ENCODE data around the gene SCAANT1.
A peak's percentile ranks its signal among the peaks of the same experiment; 100 is the strongest.

The SCAANT1 gene

GRCh38 chr3:63874769-63875168 is 37.4 kb downstream of the SCAANT1 start:
- intact Hi-C loops (cut with micrococcal nuclease), result no loop called here
- Mint-ChIP-seq H3K36me3 (ENCODE audit: low read depth) (no peaks in the 10 kb centered on the region), H3K9me3 (no peaks in the 10 kb centered on the region), H3K27ac (no peak overlapping the region), H3K4me3 (no peak overlapping the region), H3K4me1 (ENCODE audit: low read depth) (peaks cover 22% of the 10 kb centered on the region), H3K27me3 (no peaks in the 10 kb centered on the region)

- no peaks in the 10 kb centered on the region for H3K27me3 Mint-ChIP-seq
- H3K9me3 Mint-ChIP-seq, result no peaks in the 10 kb centered on the region
- H3K36me3 Mint-ChIP-seq (ENCODE audit: low read depth), result peaks cover 2% of the 10 kb centered on the region
- H3K27ac Mint-ChIP-seq, result no peak overlapping the region
- no peak overlapping the region for H3K4me3 Mint-ChIP-seq
- peaks cover 22% of the 10 kb centered on the region for H3K4me1 Mint-ChIP-seq (ENCODE audit: low read depth)
- intact Hi-C loops (cut with micrococcal nuclease), result no loop called here
Measured at GRCh38 chr3:63872135-63872924, 39.9 kb downstream of the SCAANT1 start.

GRCh38 chr3:63870615-63871005 is 41.6 kb downstream of the SCAANT1 start:
- Mint-ChIP-seq H3K27me3 (no peaks in the 10 kb centered on the region), H3K27ac (no peak overlapping the region), H3K9me3 (no peaks in the 10 kb centered on the region), H3K36me3 (ENCODE audit: low read depth) (peaks cover 14% of the 10 kb centered on the region), H3K4me1 (ENCODE audit: low read depth) (peaks cover 26% of the 10 kb centered on the region), H3K4me3 (no peak overlapping the region)
- intact Hi-C loops (cut with micrococcal nuclease), result no loop called here

- Mint-ChIP-seq H3K27ac (no peak overlapping the region), H3K4me3 (no peak overlapping the region), H3K36me3 (ENCODE audit: low read depth) (peaks cover 14% of the 10 kb centered on the region), H3K9me3 (no peaks in the 10 kb centered on the region), H3K4me1 (ENCODE audit: low read depth) (peaks cover 26% of the 10 kb centered on the region), H3K27me3 (no peaks in the 10 kb centered on the region)
- intact Hi-C loops (cut with micrococcal nuclease), result no loop called here
Measured at GRCh38 chr3:63869940-63870614, 42.1 kb downstream of the SCAANT1 start.

- Mint-ChIP-seq H3K9me3 (no peaks in the 10 kb centered on the region), H3K4me3 (no peak overlapping the region), H3K36me3 (ENCODE audit: low read depth) (peaks cover 27% of the 10 kb centered on the region), H3K4me1 (ENCODE audit: low read depth) (peaks cover 33% of the 10 kb centered on the region), H3K27me3 (no peaks in the 10 kb centered on the region), H3K27ac (no peak overlapping the region)
- intact Hi-C loops (cut with micrococcal nuclease), result no loop called here
Measured at GRCh38 chr3:63867225-63867624, 45.0 kb downstream of the SCAANT1 start.

- intact Hi-C loops (cut with micrococcal nuclease), result loop anchor here (1.0 to 5.0 kb wide), 2 partner anchors 47 to 127 kb away; partner anchors contain the start of gene SCAANT1
- H3K4me3 Mint-ChIP-seq, result peak overlapping the region; percentile 84
- H3K27ac Mint-ChIP-seq, result peak overlapping the region; percentile 90
- peaks cover 27% of the 10 kb centered on the region for H3K36me3 Mint-ChIP-seq (ENCODE audit: low read depth)
- H3K27me3 Mint-ChIP-seq, result no peaks in the 10 kb centered on the region
- H3K4me1 Mint-ChIP-seq (ENCODE audit: low read depth), result peaks cover 45% of the 10 kb centered on the region
- H3K9me3 Mint-ChIP-seq, result no peaks in the 10 kb centered on the region
Measured at GRCh38 chr3:63864965-63865327, 47.2 kb downstream of the SCAANT1 start.

- H3K4me1 Mint-ChIP-seq (ENCODE audit: low read depth), result peaks cover 49% of the 10 kb centered on the region
- H3K4me3 Mint-ChIP-seq, result peak overlapping the region; percentile 84
- H3K27me3 Mint-ChIP-seq, result no peaks in the 10 kb centered on the region
- intact Hi-C loops (cut with micrococcal nuclease), result loop anchor here (1.0 to 5.0 kb wide), 2 partner anchors 48 to 128 kb away; partner anchors contain the start of gene SCAANT1
- peak overlapping the region; percentile 90 for H3K27ac Mint-ChIP-seq
- no peaks in the 10 kb centered on the region for H3K9me3 Mint-ChIP-seq
- H3K36me3 Mint-ChIP-seq (ENCODE audit: low read depth), result peaks cover 27% of the 10 kb centered on the region
Measured at GRCh38 chr3:63864008-63864964, 47.9 kb downstream of the SCAANT1 start.

GRCh38 chr3:63863150-63864007 is 48.8 kb downstream of the SCAANT1 start, which contains the start of the genes ATXN7 and THOC7:
Gene ATXN7, plus strand, starts transcription at chr3:63863867. Its CDS starts 48,732 bp downstream, at chr3:63912599.
Gene THOC7, minus strand, starts transcription at chr3:63863805. Its CDS starts 15 bp downstream, at chr3:63863790.
- no peaks in the 10 kb centered on the region for H3K9me3 Mint-ChIP-seq
- intact Hi-C loops (cut with micrococcal nuclease), result loop anchor here (1.0 to 5.0 kb wide), 3 partner anchors 49 to 160 kb away; partner anchors contain the start of genes PSMD6 and SCAANT1
- peak within 1 kb of the TSS; percentile 94 for H3K4me3 Mint-ChIP-seq
- peaks cover 54% of the 10 kb centered on the region for H3K4me1 Mint-ChIP-seq (ENCODE audit: low read depth)
- H3K36me3 Mint-ChIP-seq (ENCODE audit: low read depth), result peaks cover 27% of the 10 kb centered on the region
- H3K27me3 Mint-ChIP-seq, result no peaks in the 10 kb centered on the region
- peak within 1 kb of the TSS; percentile 95 for H3K27ac Mint-ChIP-seq

- peaks cover 54% of the 10 kb centered on the region for H3K4me1 Mint-ChIP-seq (ENCODE audit: low read depth)
- H3K27me3 Mint-ChIP-seq, result no peaks in the 10 kb centered on the region
Measured at GRCh38 chr3:63862804-63863149, 49.4 kb downstream of the SCAANT1 start.

More at GRCh38 chr3:63862804-63863149, 49.4 kb downstream of the SCAANT1 start:
- peaks cover 27% of the 10 kb centered on the region for H3K36me3 Mint-ChIP-seq (ENCODE audit: low read depth)
- H3K9me3 Mint-ChIP-seq, result no peaks in the 10 kb centered on the region
- H3K4me3 Mint-ChIP-seq, result peak overlapping the region; percentile 94
- peak overlapping the region; percentile 95 for H3K27ac Mint-ChIP-seq
- intact Hi-C loops (cut with micrococcal nuclease), result loop anchor here (1.0 to 5.0 kb wide), 2 partner anchors 130 to 161 kb away; partner anchors contain the start of gene PSMD6
